Body of pancreas (tissue), 4 donors: ENCODE measurements around the gene UBE3B. TPM values are rescaled to one million over a fixed set of nuclear protein-coding genes. Genes with fewer than 3 reads are reported as not detected.

Experiments
- ATAC-seq: fragments of 150-250 bp; one replicate; pipeline ENCODE4 v1.9.1; 2016
- DNase-seq, 4 donors: peaks; one replicate each; pipeline ENCODE4 v3.0.0-alpha.2; 2019
- H3K27ac ChIP-seq, 4 donors: fragments of 200-600 bp; sonication (generic); 1 replicate in 3 of 4; 2 replicates in 1 of 4; pipeline versions ENCODE4 v1.5.1 to v1.6.1; 2016 to 2019; ENCODE audit warnings: mild to moderate bottlenecking in 1 of 4, mixed read lengths in 1 of 4, moderate library complexity in 1 of 4
- H3K27me3 ChIP-seq, 2 donors: fragments of 200-600 bp; sonication (generic); one replicate each; pipeline ENCODE4 v1.6.0; 2016; ENCODE audit warnings: mild to moderate bottlenecking in 1 of 2
- H3K36me3 ChIP-seq, 2 donors: fragments of 200-600 bp; sonication (generic); replicated peaks in 1 of 2; 2 replicates each; pipeline ENCODE4 v1.5.1; 2016; ENCODE audit warnings: low read depth in 2 of 2; ENCODE audit not compliant: insufficient read depth in 1 of 2
- H3K4me1 ChIP-seq: fragments of 200-600 bp; sonication (generic); one replicate; pipeline ENCODE4 v1.6.0; 2016
- H3K4me3 ChIP-seq, 2 donors: fragments of 200-600 bp; sonication (generic); 1 replicate in 1 of 2; 2 replicates in 1 of 2; pipeline ENCODE4 v1.5.1; 2016 to 2019
- H3K9me3 ChIP-seq, 3 donors: fragments of 200-600 bp; sonication (generic); 1 replicate in 2 of 3; 2 replicates in 1 of 3; pipeline ENCODE4 v1.5.1; 2016
- POLR2A ChIP-seq, 3 donors: fragments of 450-650 bp; IDR thresholded peaks; one replicate each; pipeline ENCODE4 v1.6.1; 2016; ENCODE audit warnings: antibody characterized with exemption in 3 of 3, mild to moderate bottlenecking in 2 of 3
- WGBS, 2 donors: methylation state at CpG; one replicate each; pipeline ENCODE4 v1.1.5; 2017; 5-methylcytosine and 5-hydroxymethylcytosine counted together
- intact Hi-C: fragments of 100-400 bp; cut with DNase I; formaldehyde crosslinking; loops from one replicate; pipeline ENCODE4 v1.15.1; 2023
- total RNA-seq, 2 donors: library from RNA; depleted of rRNA; stranded (reverse); fragments of >200 nt; gene quantifications; one replicate each; pipeline ENCODE4 v1.1.0, GENCODE V29; 2016
- TF ChIP-seq, protein P1 (sequence below), 7 experiments: fragments of 450-650 bp in 4 of 7; fragments of 200-600 bp in 3 of 7; sonication (generic) in 3 of 7; IDR thresholded peaks; one replicate each; pipeline ENCODE4 v1.5.1; 2016 to 2019; ENCODE audit warnings: antibody characterized with exemption in 7 of 7

The UBE3B gene
- total RNA-seq, 2 donors from 2014 or later: 18.9 to 33.9 TPM

DNA sequence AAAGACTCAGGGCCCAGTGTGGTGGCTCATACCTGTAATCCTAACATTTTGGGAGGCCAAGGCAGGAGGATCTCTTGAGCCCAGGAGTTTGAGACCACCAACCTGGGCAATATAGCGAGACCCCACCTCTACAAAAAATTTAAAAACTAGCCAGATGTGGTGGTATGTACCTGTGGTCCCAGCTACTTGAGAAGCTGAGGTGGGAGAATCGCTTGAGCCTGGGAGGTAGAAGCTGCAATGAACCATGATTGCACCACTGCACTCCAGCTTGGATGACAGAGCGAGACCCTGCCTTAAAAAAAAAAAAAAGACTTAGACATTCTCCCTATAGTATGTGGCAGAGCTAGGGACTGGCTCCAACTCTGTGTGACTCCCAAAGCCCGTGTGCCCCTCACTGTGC lies 2.9 kb downstream of the UBE3B start:
- WGBS, 2 donors: 94 to 99% methylated on average over 4 of the region's 4 CpGs
- intact Hi-C loops: no loop called here
- H3K4me1 ChIP-seq: peaks cover 29% of the 10 kb centered on the region
- DNase-seq (no peak), ATAC-seq (no peak)
- TF ChIP-seq, protein P1, sequence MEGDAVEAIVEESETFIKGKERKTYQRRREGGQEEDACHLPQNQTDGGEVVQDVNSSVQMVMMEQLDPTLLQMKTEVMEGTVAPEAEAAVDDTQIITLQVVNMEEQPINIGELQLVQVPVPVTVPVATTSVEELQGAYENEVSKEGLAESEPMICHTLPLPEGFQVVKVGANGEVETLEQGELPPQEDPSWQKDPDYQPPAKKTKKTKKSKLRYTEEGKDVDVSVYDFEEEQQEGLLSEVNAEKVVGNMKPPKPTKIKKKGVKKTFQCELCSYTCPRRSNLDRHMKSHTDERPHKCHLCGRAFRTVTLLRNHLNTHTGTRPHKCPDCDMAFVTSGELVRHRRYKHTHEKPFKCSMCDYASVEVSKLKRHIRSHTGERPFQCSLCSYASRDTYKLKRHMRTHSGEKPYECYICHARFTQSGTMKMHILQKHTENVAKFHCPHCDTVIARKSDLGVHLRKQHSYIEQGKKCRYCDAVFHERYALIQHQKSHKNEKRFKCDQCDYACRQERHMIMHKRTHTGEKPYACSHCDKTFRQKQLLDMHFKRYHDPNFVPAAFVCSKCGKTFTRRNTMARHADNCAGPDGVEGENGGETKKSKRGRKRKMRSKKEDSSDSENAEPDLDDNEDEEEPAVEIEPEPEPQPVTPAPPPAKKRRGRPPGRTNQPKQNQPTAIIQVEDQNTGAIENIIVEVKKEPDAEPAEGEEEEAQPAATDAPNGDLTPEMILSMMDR (IDR thresholded peaks at IDR 0.05): no peak
- no peak for TF ChIP-seq POLR2A (IDR thresholded peaks at IDR 0.05)
- H3K27ac ChIP-seq: no peak overlapping the region
- no peaks in the 10 kb centered on the region for H3K27me3 ChIP-seq
- no peaks in the 10 kb centered on the region for H3K9me3 ChIP-seq
- no peak overlapping the region for H3K4me3 ChIP-seq
- H3K36me3 ChIP-seq: peaks cover 12 to 19% of the 10 kb centered on the region in 2 donors

DNA sequence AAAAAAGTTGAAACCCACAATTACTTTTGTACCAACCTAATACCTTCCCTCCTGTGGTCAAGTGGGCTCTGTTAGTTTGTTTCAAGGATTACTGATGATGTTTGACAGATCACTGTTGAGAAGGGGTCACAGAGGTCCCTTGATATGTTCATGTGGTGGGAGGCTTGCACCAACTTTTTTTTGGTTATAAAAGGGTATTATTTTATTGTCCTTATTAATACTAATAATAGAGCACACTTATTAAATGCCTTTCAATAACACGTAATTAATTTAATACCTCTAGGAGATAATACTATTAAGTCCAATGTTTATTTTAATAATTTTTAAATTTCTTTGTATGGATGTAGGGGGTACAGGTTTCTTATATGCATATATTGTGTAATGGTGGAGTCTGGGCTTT lies 4.4 kb downstream of the UBE3B start:
- Histone ChIP-seq H3K4me1 (peaks cover 16% of the 10 kb centered on the region), H3K36me3 (peaks cover 21 to 31% of the 10 kb centered on the region in 2 donors), H3K9me3 (no peaks in the 10 kb centered on the region), H3K27me3 (no peaks in the 10 kb centered on the region), H3K4me3 (no peak overlapping the region), H3K27ac (no peak overlapping the region)
- TF ChIP-seq POLR2A (IDR thresholded peaks at IDR 0.05): no peak
- TF ChIP-seq, protein P1 (IDR thresholded peaks at IDR 0.05): no peak
- DNase-seq (no peak), ATAC-seq (no peak)
- 83 to 87% methylated on average over 1 of the region's 1 CpG for WGBS, 2 donors
- intact Hi-C loops: no loop called here

DNA sequence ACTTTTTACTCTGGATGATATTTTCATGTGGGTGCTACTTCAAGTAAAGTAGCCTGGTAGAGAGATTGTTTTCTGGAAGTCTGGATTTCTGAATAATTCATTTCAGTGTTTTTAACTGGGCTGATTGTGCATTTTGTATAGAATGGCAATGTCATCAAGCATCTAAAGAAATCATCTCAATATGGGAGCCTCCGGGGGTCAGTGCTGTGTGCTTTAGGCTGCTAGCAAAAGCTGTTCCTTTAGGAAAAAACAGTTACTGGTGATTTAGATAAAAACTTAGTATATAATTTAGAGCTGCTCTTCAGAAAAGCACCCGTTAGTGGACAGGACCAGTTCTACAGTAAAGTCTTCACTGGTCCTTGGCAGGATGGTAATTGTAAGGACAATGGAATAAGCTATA lies 5.1 kb downstream of the UBE3B start:
- Histone ChIP-seq H3K4me1 (peaks cover 16% of the 10 kb centered on the region), H3K27me3 (no peaks in the 10 kb centered on the region), H3K27ac (no peak overlapping the region), H3K4me3 (no peak overlapping the region), H3K9me3 (no peaks in the 10 kb centered on the region), H3K36me3 (peaks cover 22 to 37% of the 10 kb centered on the region in 2 donors)
- DNase-seq (no peak), ATAC-seq (no peak)
- intact Hi-C loops: no loop called here
- WGBS, 2 donors: 87 to 92% methylated on average over 2 of the region's 2 CpGs
- no peak for TF ChIP-seq POLR2A (IDR thresholded peaks at IDR 0.05)
- TF ChIP-seq, protein P1 (IDR thresholded peaks at IDR 0.05): no peak

DNA sequence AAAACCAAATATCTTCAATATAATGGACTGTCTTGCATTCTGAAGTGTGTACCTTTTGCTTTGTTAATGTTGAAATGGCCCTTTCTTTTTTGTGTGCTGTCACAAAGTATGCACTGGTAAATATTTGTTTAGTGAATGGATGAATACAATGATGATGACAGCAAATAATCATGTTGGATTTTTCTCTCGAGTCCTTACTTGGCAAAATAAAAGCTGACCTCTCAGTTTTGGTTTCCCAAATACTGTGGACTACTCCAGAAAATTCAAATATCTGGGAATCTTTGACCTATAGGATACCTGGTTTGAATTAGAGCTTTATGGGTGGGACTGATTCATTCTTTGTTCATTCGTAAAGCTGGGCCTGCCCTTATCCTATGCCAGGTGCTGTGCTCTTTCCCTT lies 5.5 kb downstream of the UBE3B start:
- no peak overlapping the region for H3K27ac ChIP-seq
- no peak overlapping the region for H3K4me3 ChIP-seq
- H3K4me1 ChIP-seq: peaks cover 16% of the 10 kb centered on the region
- intact Hi-C loops: no loop called here
- WGBS, 2 donors: 46% methylated on average over 2 of the region's 2 CpGs
- ATAC-seq (no peak), DNase-seq (no peak)
- no peak for TF ChIP-seq POLR2A (IDR thresholded peaks at IDR 0.05)
- TF ChIP-seq, protein P1 (IDR thresholded peaks at IDR 0.05): no peak
- H3K27me3 ChIP-seq: no peaks in the 10 kb centered on the region
- no peaks in the 10 kb centered on the region for H3K9me3 ChIP-seq
- H3K36me3 ChIP-seq: peaks cover 23 to 39% of the 10 kb centered on the region in 2 donors

DNA sequence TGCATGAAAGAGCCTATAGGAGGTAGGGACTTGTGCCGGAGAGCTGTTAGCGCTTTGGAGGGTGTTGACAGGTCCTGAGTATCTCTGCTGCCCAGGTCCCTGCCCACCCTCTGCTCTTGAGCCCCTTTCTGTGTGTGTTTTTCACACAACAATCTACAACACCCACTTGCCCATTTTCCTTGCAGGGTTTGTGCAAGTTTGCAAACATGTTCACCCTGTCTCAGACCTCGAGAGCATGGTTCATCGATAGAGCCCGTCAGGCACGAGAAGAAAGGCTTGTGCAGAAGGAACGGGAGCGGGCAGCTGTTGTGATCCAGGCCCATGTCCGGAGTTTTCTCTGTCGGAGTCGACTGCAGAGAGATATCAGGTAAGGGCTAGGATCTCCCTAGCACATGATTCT lies 5.9 kb downstream of the UBE3B start:
- H3K36me3 ChIP-seq: peaks cover 27 to 42% of the 10 kb centered on the region in 2 donors
- DNase-seq (no peak), ATAC-seq (no peak)
- peaks cover 11% of the 10 kb centered on the region for H3K4me1 ChIP-seq
- no peak overlapping the region for H3K27ac ChIP-seq
- intact Hi-C loops: no loop called here
- H3K4me3 ChIP-seq: no peak overlapping the region
- 86 to 94% methylated on average over 11 of the region's 11 CpGs for WGBS, 2 donors
- no peaks in the 10 kb centered on the region for H3K27me3 ChIP-seq
- TF ChIP-seq, protein P1 (IDR thresholded peaks at IDR 0.05): no peak
- no peak for TF ChIP-seq POLR2A (IDR thresholded peaks at IDR 0.05)
- H3K9me3 ChIP-seq: no peaks in the 10 kb centered on the region
